Activated T-cell treated with anti-CD3 and anti-CD28 coated beads for 1 hour (primary cell): Measurements from ENCODE around the gene MSMO1.

Source experiments
- DNase-seq: peaks from one replicate; pipeline ENCODE4 v3.0.0-alpha.2; 2020; ENCODE audit warnings: low read depth

The MSMO1 gene

GRCh38 chr4:165360985-165361670 lies 33.7 kb downstream of the MSMO1 start:
- no peak for DNase-seq

GRCh38 chr4:165361810-165362209 lies 34.3 kb downstream of the MSMO1 start:
- DNase-seq, result no peak

GRCh38 chr4:165364452-165365080 lies 37.1 kb downstream of the MSMO1 start:
- no peak for DNase-seq

GRCh38 chr4:165367040-165367439 lies 39.6 kb downstream of the MSMO1 start:
- no peak for DNase-seq

GRCh38 chr4:165368114-165368513 lies 40.6 kb downstream of the MSMO1 start:
- DNase-seq, result no peak

- DNase-seq, result no peak
Measured at GRCh38 chr4:165368567-165368966, 41.1 kb downstream of the MSMO1 start.

- DNase-seq, result no peak
Measured at GRCh38 chr4:165369522-165369921, 42.1 kb downstream of the MSMO1 start.

GRCh38 chr4:165370530-165370929 lies 43.1 kb downstream of the MSMO1 start:
- DNase-seq, result no peak

GRCh38 chr4:165375465-165375864 lies 48.0 kb downstream of the MSMO1 start:
- no peak for DNase-seq

- DNase-seq, result no peak
Measured at GRCh38 chr4:165378398-165378744, 50.9 kb downstream of the MSMO1 start.

- peak; percentile 41 for DNase-seq
Measured at GRCh38 chr4:165378745-165379677, 51.5 kb downstream of the MSMO1 start, which contains the start of gene CPE. Gene CPE (plus strand): TSS chr4:165379008. CDS start chr4:165379222, 214 bp downstream.

- DNase-seq, result no peak
Measured at GRCh38 chr4:165379678-165380064, 52.2 kb downstream of the MSMO1 start.

GRCh38 chr4:165380805-165381204 lies 53.3 kb downstream of the MSMO1 start:
- no peak for DNase-seq

GRCh38 chr4:165381821-165382373 lies 54.4 kb downstream of the MSMO1 start:
- no peak for DNase-seq

- DNase-seq, result no peak
Measured at GRCh38 chr4:165382640-165383039, 55.2 kb downstream of the MSMO1 start.

- DNase-seq, result no peak
Measured at GRCh38 chr4:165383591-165384073, 56.2 kb downstream of the MSMO1 start.

- DNase-seq, result no peak
Measured at GRCh38 chr4:165384186-165384585, 56.7 kb downstream of the MSMO1 start.

GRCh38 chr4:165384598-165384997 lies 57.1 kb downstream of the MSMO1 start:
- no peak for DNase-seq

GRCh38 chr4:165385126-165385525 lies 57.7 kb downstream of the MSMO1 start:
- DNase-seq, result no peak

- no peak for DNase-seq
Measured at GRCh38 chr4:165386328-165386727, 58.9 kb downstream of the MSMO1 start.

GRCh38 chr4:165388756-165389155 lies 61.3 kb downstream of the MSMO1 start:
- DNase-seq, result no peak
